Kidney epithelial cell (primary cell): Measurements from ENCODE around the gene RASGRF1. TPM values are rescaled to one million over a fixed set of nuclear protein-coding genes. Genes with fewer than 3 reads are reported as not detected.

Experiments
- DNase-seq: peaks from one replicate; pipeline ENCODE4 v3.0.0-alpha.2; 2010; ENCODE audit warnings: low read depth
- H3K27me3 ChIP-seq: 2 replicates; pipeline ENCODE4 v1.6.0; 2011; ENCODE audit warnings: low read length; ENCODE audit not compliant: control insufficient read depth, insufficient read depth
- H3K36me3 ChIP-seq: 2 replicates; pipeline ENCODE4 v1.5.1; 2011; ENCODE audit warnings: low read length; ENCODE audit not compliant: control insufficient read depth, insufficient read depth
- H3K4me3 ChIP-seq: 2 replicates; pipeline ENCODE4 v1.5.1; 2011; ENCODE audit warnings: low read depth, mild to moderate bottlenecking, control low read depth, low read length
- total RNA-seq: library from RNA; depleted of rRNA; stranded (reverse); fragments of >200 nt; gene quantifications from 2 replicates; pipeline ENCODE4 v1.2.3, GENCODE V29; 2015
- TF ChIP-seq, protein P1 (sequence below): IDR thresholded peaks from 2 replicates; pipeline ENCODE4 v1.5.1; 2011; ENCODE audit warnings: mild to moderate bottlenecking, moderate library complexity, low read length, control low read depth, inconsistent platforms; ENCODE audit not compliant: insufficient read depth, poor library complexity, severe bottlenecking

The RASGRF1 gene
- total RNA-seq, 1 donor from 2014 or later: 1.4 TPM

GRCh38 chr15:78989701-78990240 is 100.8 kb downstream of the RASGRF1 start:
- Histone ChIP-seq H3K27me3 (no peaks in the 10 kb centered on the region), H3K4me3 (no peak overlapping the region), H3K36me3 (no peaks in the 10 kb centered on the region)
- DNase-seq: no peak
- TF ChIP-seq, protein P1, sequence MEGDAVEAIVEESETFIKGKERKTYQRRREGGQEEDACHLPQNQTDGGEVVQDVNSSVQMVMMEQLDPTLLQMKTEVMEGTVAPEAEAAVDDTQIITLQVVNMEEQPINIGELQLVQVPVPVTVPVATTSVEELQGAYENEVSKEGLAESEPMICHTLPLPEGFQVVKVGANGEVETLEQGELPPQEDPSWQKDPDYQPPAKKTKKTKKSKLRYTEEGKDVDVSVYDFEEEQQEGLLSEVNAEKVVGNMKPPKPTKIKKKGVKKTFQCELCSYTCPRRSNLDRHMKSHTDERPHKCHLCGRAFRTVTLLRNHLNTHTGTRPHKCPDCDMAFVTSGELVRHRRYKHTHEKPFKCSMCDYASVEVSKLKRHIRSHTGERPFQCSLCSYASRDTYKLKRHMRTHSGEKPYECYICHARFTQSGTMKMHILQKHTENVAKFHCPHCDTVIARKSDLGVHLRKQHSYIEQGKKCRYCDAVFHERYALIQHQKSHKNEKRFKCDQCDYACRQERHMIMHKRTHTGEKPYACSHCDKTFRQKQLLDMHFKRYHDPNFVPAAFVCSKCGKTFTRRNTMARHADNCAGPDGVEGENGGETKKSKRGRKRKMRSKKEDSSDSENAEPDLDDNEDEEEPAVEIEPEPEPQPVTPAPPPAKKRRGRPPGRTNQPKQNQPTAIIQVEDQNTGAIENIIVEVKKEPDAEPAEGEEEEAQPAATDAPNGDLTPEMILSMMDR: no peak

DNA sequence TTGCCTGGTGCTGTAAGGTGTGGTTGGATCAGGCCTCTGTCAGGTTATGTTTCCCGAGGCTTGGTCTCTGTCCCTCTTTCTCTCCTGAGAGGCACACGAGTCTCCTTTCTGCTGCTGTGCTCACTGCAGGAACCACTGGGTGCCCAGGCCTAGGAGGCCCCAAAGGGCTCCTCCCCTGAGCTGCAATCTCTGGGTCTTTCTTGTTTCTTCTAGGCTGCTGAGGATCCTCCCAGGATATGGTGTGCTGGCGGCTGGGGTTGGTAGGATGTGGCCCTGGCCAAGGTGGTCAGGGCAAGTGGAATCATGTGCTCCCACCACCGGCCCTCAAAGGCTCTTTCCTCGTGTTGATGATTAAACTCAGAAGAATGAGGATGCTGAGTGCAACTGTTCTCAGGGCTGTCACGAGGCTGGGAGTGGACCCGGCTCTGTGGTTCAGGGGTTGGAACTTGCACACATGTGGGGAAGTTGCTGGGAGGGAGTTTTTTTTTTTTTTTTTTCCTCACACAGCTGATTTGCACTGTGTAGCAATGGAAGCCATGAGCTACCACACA is 102.1 kb downstream of the RASGRF1 start:
- TF ChIP-seq, protein P1: no peak
- no peaks in the 10 kb centered on the region for H3K27me3 ChIP-seq
- no peaks in the 10 kb centered on the region for H3K36me3 ChIP-seq
- DNase-seq: peak; percentile 98
- H3K4me3 ChIP-seq: no peak overlapping the region

- no peak overlapping the region for H3K4me3 ChIP-seq
- TF ChIP-seq, protein P1: no peak
- no peaks in the 10 kb centered on the region for H3K36me3 ChIP-seq
- no peaks in the 10 kb centered on the region for H3K27me3 ChIP-seq
- DNase-seq: no peak
These were observed 102.8 kb downstream of the RASGRF1 start for GRCh38 chr15:78987556-78988360.

DNA sequence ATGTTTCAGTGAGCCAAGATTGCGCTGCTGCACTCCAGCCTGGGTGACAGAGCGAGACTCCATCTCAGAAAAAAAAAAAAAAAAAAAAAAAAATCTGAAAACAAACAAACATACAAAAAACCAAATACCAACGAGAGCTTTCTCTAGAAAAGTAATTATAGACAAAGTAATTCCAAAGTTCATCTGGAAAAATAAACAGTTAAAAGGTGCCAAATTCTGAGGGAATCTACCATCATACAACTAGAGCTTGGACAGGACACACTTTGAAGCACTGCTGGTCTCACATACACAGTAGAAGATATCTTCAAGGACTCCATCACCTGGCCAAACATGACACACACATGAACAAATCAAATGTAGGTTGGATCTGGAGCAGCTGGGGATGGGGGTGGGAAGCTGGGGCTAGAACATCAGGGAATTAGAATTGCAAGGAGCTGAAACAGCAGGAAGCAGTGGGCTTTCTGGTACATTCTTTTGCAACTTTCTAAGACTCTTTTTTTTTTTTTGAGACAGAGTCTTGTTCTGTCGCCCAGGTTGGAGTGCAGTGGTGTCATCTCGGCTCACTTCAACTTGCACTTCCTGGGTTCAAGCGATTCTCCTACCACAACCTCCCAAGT is 104.6 kb downstream of the RASGRF1 start:
- Histone ChIP-seq H3K27me3 (no peaks in the 10 kb centered on the region), H3K4me3 (no peak overlapping the region), H3K36me3 (no peaks in the 10 kb centered on the region)
- DNase-seq: no peak
- TF ChIP-seq, protein P1: no peak

DNA sequence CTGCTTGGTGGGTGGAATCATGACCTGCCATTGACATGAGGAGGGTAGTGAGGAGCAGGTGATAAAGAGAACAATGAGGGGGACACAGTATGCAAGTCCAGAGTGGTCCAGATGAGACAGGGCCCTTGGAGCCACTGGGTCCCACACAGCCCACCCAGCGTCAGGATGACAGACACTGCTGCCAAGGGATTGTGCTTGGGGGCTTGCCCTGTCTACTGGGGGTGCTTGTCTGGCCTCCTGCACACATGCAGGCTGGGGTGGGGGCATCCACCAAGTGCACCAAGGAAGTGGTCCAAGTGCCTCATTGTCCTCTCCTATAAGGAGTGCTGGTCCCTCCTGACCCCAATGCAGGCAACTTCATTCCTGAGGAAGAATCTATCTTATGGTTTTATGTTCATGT is 106.5 kb downstream of the RASGRF1 start:
- Histone ChIP-seq H3K4me3 (no peak overlapping the region), H3K36me3 (no peaks in the 10 kb centered on the region), H3K27me3 (no peaks in the 10 kb centered on the region)
- TF ChIP-seq, protein P1: no peak
- no peak for DNase-seq
